GM13976 (cell line): ENCODE results near the gene PARVB.

Experiments
- DNase-seq: peaks from one replicate; pipeline ENCODE4 v3.0.0; 2012; ENCODE audit warnings: low spot score
- in situ Hi-C: fragments of 300-500 bp; cut with MboI; formaldehyde crosslinking; loops from one replicate; pipeline ENCODE4 v1.12.0; 2022; ENCODE audit warnings: low sequenced_read_pairs, mixed read lengths, inconsistent platforms; ENCODE audit not compliant: unreplicated experiment
- TF ChIP-seq, protein P1 (sequence below): IDR thresholded peaks from 2 replicates; pipeline ENCODE4 v1.5.1; 2012; ENCODE audit warnings: borderline replicate concordance, mild to moderate bottlenecking; ENCODE audit not compliant: insufficient read depth; ENCODE audit errors: extremely low read depth, missing control alignments, control extremely low read depth

PARVB gene

GRCh38 chr22:44025171-44026065 is 1.3 kb downstream of the PARVB start:
- peak; percentile 90 for DNase-seq
- TF ChIP-seq, protein P1, sequence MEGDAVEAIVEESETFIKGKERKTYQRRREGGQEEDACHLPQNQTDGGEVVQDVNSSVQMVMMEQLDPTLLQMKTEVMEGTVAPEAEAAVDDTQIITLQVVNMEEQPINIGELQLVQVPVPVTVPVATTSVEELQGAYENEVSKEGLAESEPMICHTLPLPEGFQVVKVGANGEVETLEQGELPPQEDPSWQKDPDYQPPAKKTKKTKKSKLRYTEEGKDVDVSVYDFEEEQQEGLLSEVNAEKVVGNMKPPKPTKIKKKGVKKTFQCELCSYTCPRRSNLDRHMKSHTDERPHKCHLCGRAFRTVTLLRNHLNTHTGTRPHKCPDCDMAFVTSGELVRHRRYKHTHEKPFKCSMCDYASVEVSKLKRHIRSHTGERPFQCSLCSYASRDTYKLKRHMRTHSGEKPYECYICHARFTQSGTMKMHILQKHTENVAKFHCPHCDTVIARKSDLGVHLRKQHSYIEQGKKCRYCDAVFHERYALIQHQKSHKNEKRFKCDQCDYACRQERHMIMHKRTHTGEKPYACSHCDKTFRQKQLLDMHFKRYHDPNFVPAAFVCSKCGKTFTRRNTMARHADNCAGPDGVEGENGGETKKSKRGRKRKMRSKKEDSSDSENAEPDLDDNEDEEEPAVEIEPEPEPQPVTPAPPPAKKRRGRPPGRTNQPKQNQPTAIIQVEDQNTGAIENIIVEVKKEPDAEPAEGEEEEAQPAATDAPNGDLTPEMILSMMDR, result no peak
- in situ Hi-C loops, result no loop called here

DNA sequence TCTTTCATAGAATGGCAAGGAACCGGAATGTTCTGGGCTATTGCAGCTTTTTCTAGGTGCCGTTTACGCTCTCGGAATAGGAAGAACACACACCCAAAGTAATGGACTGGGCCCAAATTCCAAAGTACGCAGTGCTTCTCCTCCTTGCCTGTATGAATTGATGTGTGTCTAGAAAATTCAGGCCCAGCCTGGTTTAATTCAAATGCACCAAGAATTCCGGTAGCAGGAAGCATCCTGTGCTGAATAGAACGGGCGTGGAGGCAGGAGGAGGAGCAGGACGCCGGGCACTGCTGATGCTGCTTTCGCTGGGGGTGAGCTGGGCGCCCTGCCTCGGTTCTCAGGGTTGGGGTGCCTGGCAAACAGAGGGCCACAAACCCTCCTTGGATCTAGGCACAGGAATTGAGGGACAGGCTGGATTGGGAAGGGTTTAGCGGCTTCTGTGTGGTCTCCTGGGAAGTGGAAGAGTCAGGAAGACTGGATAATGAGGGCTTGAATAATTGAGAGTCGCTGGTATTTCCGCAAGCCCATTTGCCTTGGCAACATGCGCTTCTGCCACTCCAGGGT is 2.0 kb downstream of the PARVB start:
- no peak for DNase-seq
- in situ Hi-C loops, result no loop called here
- TF ChIP-seq, protein P1, result no peak

- DNase-seq, result peak; percentile 91
- in situ Hi-C loops, result no loop called here
- TF ChIP-seq, protein P1, result no peak
Observed at GRCh38 chr22:44026630-44027511, 2.8 kb downstream of the PARVB start.

GRCh38 chr22:44028091-44028490 is 4.0 kb downstream of the PARVB start:
- in situ Hi-C loops, result no loop called here
- TF ChIP-seq, protein P1, result no peak

DNA sequence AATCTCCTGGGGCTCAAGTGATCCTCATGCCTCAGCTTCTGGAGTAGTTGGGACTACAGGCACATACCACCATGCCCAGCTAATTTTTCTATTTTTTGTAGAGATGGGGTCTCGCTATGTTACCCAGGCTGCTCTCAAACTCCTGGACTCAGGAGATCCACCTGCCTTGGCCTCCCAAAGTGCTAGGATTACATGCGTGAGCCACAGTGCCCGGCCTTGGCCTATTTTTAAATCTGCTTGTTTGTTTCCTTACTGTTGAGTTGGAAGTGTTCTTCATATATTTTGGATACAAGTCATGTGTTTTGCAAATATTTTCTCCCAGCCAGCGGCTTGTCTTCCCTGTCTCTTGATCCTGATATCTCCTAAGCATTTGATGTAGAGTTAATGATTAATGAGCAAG is 5.0 kb downstream of the PARVB start:
- no peak for DNase-seq
- in situ Hi-C loops, result no loop called here
- TF ChIP-seq, protein P1, result no peak

More at GRCh38 chr22:44028091-44028490, 4.0 kb downstream of the PARVB start:
- no peak for DNase-seq

GRCh38 chr22:44030051-44030701 is 6.1 kb downstream of the PARVB start:
- DNase-seq, result no peak
- in situ Hi-C loops, result no loop called here
- TF ChIP-seq, protein P1, result no peak
